Neural cell (in vitro differentiated cells): ENCODE data around the gene VWA3B. TPM values are rescaled to one million over a fixed set of nuclear protein-coding genes. Genes with fewer than 3 reads are reported as not detected.

ENCODE experiments used
- H2AFZ ChIP-seq: fragments of 200-600, 300-800 bp; sonication (generic), shearing (Covaris generic); 2 replicates; pipeline ENCODE4 v1.6.0; 2014; ENCODE audit warnings: low read depth, mild to moderate bottlenecking, antibody characterized with exemption, low read length, moderate library complexity
- H3F3A ChIP-seq: fragments of 200-600 bp; shearing (Covaris generic); 2 replicates; pipeline ENCODE4 v1.6.1; 2016; ENCODE audit warnings: mild to moderate bottlenecking, moderate library complexity, mixed read lengths, antibody characterized with exemption, low read length; ENCODE audit not compliant: insufficient read depth, poor library complexity, severe bottlenecking
- H3K27ac ChIP-seq: fragments of 200-600, 300-800 bp; sonication (generic), shearing (Covaris generic); 2 replicates; pipeline ENCODE4 v1.5.1; 2014; ENCODE audit warnings: mild to moderate bottlenecking, low read length, moderate library complexity
- H3K27me3 ChIP-seq: fragments of 300-800, 200-600 bp; sonication (generic), shearing (Covaris generic); 2 replicates; pipeline ENCODE4 v1.6.0; 2014; ENCODE audit warnings: mild to moderate bottlenecking, low read depth, low read length, moderate library complexity; ENCODE audit not compliant: insufficient read depth
- H3K36me3 ChIP-seq: fragments of 300-800, 200-600 bp; sonication (generic), shearing (Covaris generic); 2 replicates; pipeline ENCODE4 v1.5.1; 2014; ENCODE audit warnings: mild to moderate bottlenecking, antibody characterized with exemption, low read length, moderate library complexity; ENCODE audit not compliant: insufficient read depth
- H3K4me2 ChIP-seq: fragments of 300-800, 200-600 bp; sonication (generic), shearing (Covaris generic); 2 replicates; pipeline ENCODE4 v1.6.0; 2014; ENCODE audit warnings: mild to moderate bottlenecking, low read length
- H3K4me3 ChIP-seq: fragments of 300-800, 200-600 bp; sonication (generic), shearing (Covaris generic); 2 replicates; pipeline ENCODE4 v1.5.1; 2014; ENCODE audit warnings: mild to moderate bottlenecking, low read length, moderate library complexity
- H3K79me2 ChIP-seq: fragments of 200-600 bp; shearing (Covaris generic); replicated peaks from 2 replicates; pipeline ENCODE4 v1.6.0; 2014; ENCODE audit warnings: mild to moderate bottlenecking, low read length, moderate library complexity; ENCODE audit not compliant: insufficient read depth
- H3K9ac ChIP-seq: fragments of 300-800, 200-600 bp; sonication (generic), shearing (Covaris generic); 2 replicates; pipeline ENCODE4 v1.6.1; 2016; ENCODE audit warnings: mild to moderate bottlenecking, low read length, mixed read lengths
- H3K9me2 ChIP-seq: fragments of 200-600 bp; shearing (Covaris generic); 2 replicates; pipeline ENCODE4 v1.6.1; 2016; ENCODE audit warnings: mild to moderate bottlenecking, low read length, mixed read lengths; ENCODE audit not compliant: insufficient read depth
- H3K9me3 ChIP-seq: fragments of 200-600, 300-800 bp; sonication (generic), shearing (Covaris generic); 2 replicates; pipeline ENCODE4 v1.6.1; 2016; ENCODE audit warnings: mild to moderate bottlenecking, mixed run types, low read length, moderate library complexity, mixed read lengths
- H4K20me1 ChIP-seq: fragments of 200-600 bp; shearing (Covaris generic); 2 replicates; pipeline ENCODE4 v1.6.1; 2016; ENCODE audit warnings: mild to moderate bottlenecking, mixed run types; ENCODE audit not compliant: insufficient read depth
- EP300 ChIP-seq: fragments of 450-650 bp; conservative IDR thresholded peaks from 2 replicates; pipeline ENCODE4 v1.6.1; 2014; ENCODE audit warnings: antibody characterized with exemption, mild to moderate bottlenecking, moderate library complexity; ENCODE audit not compliant: poor library complexity, severe bottlenecking
- EZH2 ChIP-seq: fragments of 200-600, 300-800 bp; shearing (Covaris generic), sonication (generic); IDR thresholded peaks from 2 replicates; pipeline ENCODE4 v1.6.1; 2014; ENCODE audit warnings: antibody characterized with exemption, low read length, borderline replicate concordance, mild to moderate bottlenecking; ENCODE audit not compliant: insufficient read depth, poor library complexity, severe bottlenecking
- MXI1 ChIP-seq: fragments of 450-650 bp; conservative IDR thresholded peaks from 2 replicates; pipeline ENCODE4 v1.6.1; 2014; ENCODE audit warnings: antibody characterized with exemption, mild to moderate bottlenecking; ENCODE audit not compliant: poor library complexity, severe bottlenecking
- POLR2AphosphoS5 ChIP-seq: IDR thresholded peaks from 2 replicates; pipeline ENCODE4 v1.6.1; 2012
- RAD21 ChIP-seq: fragments of 450-650 bp; conservative IDR thresholded peaks from 2 replicates; pipeline ENCODE4 v1.6.1; 2014; ENCODE audit warnings: antibody characterized with exemption, mild to moderate bottlenecking, moderate library complexity
- SMC3 ChIP-seq: fragments of 450-650 bp; conservative IDR thresholded peaks from 2 replicates; pipeline ENCODE4 v1.6.1; 2014; ENCODE audit warnings: antibody characterized with exemption, mild to moderate bottlenecking, moderate library complexity; ENCODE audit not compliant: poor library complexity
- TAF1 ChIP-seq: IDR thresholded peaks from 2 replicates; pipeline ENCODE4 v1.6.1; 2012; ENCODE audit warnings: low read depth
- polyA plus RNA-seq: library from polyadenylated mRNA; depleted of rRNA; stranded (reverse); fragments of >200 nt; gene quantifications from 2 replicates; pipeline ENCODE4 v1.2.3, GENCODE V29; 2014
- TF ChIP-seq, protein P1 (sequence below): fragments of 450-650 bp; IDR thresholded peaks from 2 replicates; pipeline ENCODE4 v1.5.1; 2014; ENCODE audit warnings: antibody characterized with exemption, mild to moderate bottlenecking, moderate library complexity; ENCODE audit not compliant: poor library complexity, severe bottlenecking
- TF ChIP-seq, protein P2 (sequence below): IDR thresholded peaks from 2 replicates; pipeline ENCODE4 v1.6.1; 2012; ENCODE audit warnings: borderline replicate concordance

VWA3B gene
- polyA plus RNA-seq, 1 donor from 2014 or later: not detected

DNA sequence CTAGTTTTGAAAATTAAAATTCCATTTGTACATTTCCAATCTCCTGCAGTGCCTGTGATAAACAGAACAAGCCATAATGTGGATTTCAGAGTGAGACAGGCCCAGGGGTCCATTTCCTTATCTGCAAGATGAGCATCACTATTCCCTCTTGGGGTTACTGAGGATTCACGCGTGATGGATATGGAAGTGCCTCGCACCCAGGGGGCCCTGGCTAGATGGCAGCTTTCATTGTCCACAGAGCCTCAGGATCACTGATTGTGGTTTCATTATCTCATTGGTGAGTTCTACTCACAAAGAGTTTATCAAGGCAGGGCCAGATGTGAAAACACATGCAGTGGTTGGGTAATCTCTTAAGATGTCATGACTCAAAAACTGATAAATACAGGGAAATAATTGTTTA, 270.9 kb downstream of the VWA3B start:
- Histone ChIP-seq H3K4me3 (no peak overlapping the region), H3F3A (no peaks in the 10 kb centered on the region), H2AFZ (no peak overlapping the region), H3K27me3 (no peaks in the 10 kb centered on the region), H3K36me3 (no peaks in the 10 kb centered on the region), H3K9me2 (no peaks in the 10 kb centered on the region), H3K4me2 (no peak overlapping the region), H3K9me3 (no peaks in the 10 kb centered on the region), H3K27ac (no peak overlapping the region), H4K20me1 (no peaks in the 10 kb centered on the region), H3K9ac (no peak overlapping the region), H3K79me2 (no peaks in the 10 kb centered on the region)
- TF ChIP-seq EP300 (no peak), SMC3 (no peak), MXI1 (no peak), POLR2AphosphoS5 (no peak), EZH2 (no peak), RAD21 (no peak), TAF1 (no peak)
- TF ChIP-seq, protein P1, sequence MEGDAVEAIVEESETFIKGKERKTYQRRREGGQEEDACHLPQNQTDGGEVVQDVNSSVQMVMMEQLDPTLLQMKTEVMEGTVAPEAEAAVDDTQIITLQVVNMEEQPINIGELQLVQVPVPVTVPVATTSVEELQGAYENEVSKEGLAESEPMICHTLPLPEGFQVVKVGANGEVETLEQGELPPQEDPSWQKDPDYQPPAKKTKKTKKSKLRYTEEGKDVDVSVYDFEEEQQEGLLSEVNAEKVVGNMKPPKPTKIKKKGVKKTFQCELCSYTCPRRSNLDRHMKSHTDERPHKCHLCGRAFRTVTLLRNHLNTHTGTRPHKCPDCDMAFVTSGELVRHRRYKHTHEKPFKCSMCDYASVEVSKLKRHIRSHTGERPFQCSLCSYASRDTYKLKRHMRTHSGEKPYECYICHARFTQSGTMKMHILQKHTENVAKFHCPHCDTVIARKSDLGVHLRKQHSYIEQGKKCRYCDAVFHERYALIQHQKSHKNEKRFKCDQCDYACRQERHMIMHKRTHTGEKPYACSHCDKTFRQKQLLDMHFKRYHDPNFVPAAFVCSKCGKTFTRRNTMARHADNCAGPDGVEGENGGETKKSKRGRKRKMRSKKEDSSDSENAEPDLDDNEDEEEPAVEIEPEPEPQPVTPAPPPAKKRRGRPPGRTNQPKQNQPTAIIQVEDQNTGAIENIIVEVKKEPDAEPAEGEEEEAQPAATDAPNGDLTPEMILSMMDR: no peak
- TF ChIP-seq, protein P2, sequence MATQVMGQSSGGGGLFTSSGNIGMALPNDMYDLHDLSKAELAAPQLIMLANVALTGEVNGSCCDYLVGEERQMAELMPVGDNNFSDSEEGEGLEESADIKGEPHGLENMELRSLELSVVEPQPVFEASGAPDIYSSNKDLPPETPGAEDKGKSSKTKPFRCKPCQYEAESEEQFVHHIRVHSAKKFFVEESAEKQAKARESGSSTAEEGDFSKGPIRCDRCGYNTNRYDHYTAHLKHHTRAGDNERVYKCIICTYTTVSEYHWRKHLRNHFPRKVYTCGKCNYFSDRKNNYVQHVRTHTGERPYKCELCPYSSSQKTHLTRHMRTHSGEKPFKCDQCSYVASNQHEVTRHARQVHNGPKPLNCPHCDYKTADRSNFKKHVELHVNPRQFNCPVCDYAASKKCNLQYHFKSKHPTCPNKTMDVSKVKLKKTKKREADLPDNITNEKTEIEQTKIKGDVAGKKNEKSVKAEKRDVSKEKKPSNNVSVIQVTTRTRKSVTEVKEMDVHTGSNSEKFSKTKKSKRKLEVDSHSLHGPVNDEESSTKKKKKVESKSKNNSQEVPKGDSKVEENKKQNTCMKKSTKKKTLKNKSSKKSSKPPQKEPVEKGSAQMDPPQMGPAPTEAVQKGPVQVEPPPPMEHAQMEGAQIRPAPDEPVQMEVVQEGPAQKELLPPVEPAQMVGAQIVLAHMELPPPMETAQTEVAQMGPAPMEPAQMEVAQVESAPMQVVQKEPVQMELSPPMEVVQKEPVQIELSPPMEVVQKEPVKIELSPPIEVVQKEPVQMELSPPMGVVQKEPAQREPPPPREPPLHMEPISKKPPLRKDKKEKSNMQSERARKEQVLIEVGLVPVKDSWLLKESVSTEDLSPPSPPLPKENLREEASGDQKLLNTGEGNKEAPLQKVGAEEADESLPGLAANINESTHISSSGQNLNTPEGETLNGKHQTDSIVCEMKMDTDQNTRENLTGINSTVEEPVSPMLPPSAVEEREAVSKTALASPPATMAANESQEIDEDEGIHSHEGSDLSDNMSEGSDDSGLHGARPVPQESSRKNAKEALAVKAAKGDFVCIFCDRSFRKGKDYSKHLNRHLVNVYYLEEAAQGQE: no peak

DNA sequence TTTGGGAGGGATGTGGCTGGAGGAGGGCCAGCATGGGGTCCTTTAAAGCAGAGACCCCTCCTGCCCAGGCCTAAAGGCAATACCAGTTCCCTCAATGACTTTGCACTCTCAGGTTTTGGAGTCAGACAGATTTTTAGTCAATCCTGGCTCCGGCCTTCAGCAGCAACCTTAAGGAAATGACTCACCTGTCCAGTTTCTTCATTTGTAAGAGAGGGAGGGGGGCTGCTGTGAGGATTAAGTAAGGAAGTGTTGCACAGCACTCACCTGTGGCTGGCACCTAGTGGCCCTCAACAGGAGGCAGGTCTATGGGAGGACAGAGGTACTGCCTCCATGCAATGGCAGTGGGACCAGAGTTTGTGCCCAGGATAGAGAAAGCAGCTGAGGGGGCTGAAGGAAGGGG, 273.0 kb downstream of the VWA3B start:
- Histone ChIP-seq H3K4me3 (no peak overlapping the region), H3K27me3 (no peaks in the 10 kb centered on the region), H3K9ac (no peak overlapping the region), H3K36me3 (no peaks in the 10 kb centered on the region), H3K4me2 (no peak overlapping the region), H2AFZ (no peak overlapping the region), H3K27ac (no peak overlapping the region), H3K79me2 (no peaks in the 10 kb centered on the region), H3F3A (no peaks in the 10 kb centered on the region), H4K20me1 (no peaks in the 10 kb centered on the region), H3K9me2 (no peaks in the 10 kb centered on the region), H3K9me3 (no peaks in the 10 kb centered on the region)
- no peak for TF ChIP-seq MXI1
- TF ChIP-seq EZH2: no peak
- TF ChIP-seq, protein P1: no peak
- no peak for TF ChIP-seq TAF1
- TF ChIP-seq, protein P2: no peak
